Neutrophil (primary cell): ENCODE measurements around the gene GADD45GIP1.

Experiments
- H3K27ac ChIP-seq: fragments of 200-600 bp; sonication (generic); 2 replicates; pipeline ENCODE4 v1.5.1; 2016; ENCODE audit warnings: mild to moderate bottlenecking, moderate library complexity
- H3K27me3 ChIP-seq: fragments of 200-600 bp; sonication (generic); 2 replicates; pipeline ENCODE4 v1.6.0; 2016; ENCODE audit warnings: mild to moderate bottlenecking
- H3K36me3 ChIP-seq: fragments of 200-600 bp; sonication (generic); 2 replicates; pipeline ENCODE4 v1.5.1; 2017
- H3K4me1 ChIP-seq, 2 experiments: fragments of 200-600 bp in 1 of 2; sonication (generic) in 1 of 2; 1 replicate in 1 of 2; 2 replicates in 1 of 2; pipeline versions ENCODE4 v1.5.1 to v1.6.1; 2013 to 2016; ENCODE audit warnings: low read depth in 1 of 2, low read length in 1 of 2, mild to moderate bottlenecking in 1 of 2, moderate library complexity in 1 of 2; ENCODE audit not compliant: control insufficient read depth in 1 of 2, insufficient read depth in 1 of 2
- H3K4me3 ChIP-seq, 2 experiments: fragments of 200-600 bp in 1 of 2; sonication (generic) in 1 of 2; 1 replicate in 1 of 2; 2 replicates in 1 of 2; pipeline ENCODE4 v1.5.1; 2013 to 2016; ENCODE audit warnings: low read depth in 1 of 2, low read length in 1 of 2, mild to moderate bottlenecking in 1 of 2, moderate library complexity in 1 of 2
- H3K9me3 ChIP-seq: fragments of 200-600 bp; sonication (generic); 2 replicates; pipeline ENCODE4 v1.5.1; 2016
- TF ChIP-seq, protein P1 (sequence below): fragments of 200-600 bp; sonication (generic); IDR thresholded peaks from 2 replicates; pipeline ENCODE4 v1.5.1; 2016; ENCODE audit warnings: antibody characterized with exemption

The GADD45GIP1 gene

DNA sequence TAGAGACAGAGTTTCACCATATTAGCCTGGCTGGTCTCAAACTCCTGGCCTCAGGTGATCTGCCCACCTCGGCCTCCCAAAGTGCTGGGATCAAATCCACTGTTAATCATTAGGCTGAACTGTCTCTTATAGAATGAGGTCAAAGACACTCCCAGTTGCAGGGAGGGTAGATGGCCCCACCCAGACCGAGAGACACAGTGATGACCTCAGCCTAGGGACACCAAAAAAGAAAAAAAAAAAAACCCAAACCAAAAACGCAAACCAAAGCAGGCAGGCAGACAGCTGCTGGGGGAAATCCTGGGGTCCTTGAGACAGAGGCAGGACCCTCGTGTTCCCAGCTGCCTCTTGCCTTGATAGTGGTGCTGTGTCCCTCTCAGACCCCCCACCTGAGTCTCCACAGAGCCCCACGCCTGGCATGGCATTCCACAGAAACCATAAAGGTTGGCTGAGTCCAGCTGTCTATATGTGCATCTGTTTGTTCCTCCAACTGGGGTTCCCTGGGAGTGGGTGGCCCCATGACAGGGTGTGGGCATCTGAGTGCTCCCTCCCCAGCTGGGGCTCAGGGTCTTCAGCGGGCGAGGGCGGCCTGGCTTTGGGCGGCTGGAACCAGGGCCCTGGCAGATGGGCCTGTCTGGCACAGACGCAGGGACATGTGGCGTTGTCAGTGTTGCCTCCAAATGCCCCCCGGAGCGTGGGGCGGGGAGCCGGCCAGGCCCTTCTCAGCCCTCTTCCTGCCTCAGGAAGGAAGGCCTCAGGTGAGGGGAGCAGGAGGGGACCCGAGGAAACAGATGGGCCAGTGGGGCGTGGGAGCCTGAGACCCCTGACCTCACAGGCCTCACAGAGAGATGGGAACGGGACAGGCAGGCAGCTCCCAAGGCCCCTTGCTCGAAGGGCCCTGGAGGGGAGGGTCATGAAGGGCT is 17.5 kb upstream of the GADD45GIP1 start:
- TF ChIP-seq, protein P1, sequence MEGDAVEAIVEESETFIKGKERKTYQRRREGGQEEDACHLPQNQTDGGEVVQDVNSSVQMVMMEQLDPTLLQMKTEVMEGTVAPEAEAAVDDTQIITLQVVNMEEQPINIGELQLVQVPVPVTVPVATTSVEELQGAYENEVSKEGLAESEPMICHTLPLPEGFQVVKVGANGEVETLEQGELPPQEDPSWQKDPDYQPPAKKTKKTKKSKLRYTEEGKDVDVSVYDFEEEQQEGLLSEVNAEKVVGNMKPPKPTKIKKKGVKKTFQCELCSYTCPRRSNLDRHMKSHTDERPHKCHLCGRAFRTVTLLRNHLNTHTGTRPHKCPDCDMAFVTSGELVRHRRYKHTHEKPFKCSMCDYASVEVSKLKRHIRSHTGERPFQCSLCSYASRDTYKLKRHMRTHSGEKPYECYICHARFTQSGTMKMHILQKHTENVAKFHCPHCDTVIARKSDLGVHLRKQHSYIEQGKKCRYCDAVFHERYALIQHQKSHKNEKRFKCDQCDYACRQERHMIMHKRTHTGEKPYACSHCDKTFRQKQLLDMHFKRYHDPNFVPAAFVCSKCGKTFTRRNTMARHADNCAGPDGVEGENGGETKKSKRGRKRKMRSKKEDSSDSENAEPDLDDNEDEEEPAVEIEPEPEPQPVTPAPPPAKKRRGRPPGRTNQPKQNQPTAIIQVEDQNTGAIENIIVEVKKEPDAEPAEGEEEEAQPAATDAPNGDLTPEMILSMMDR, result no peak
- H3K27ac ChIP-seq, result no peak overlapping the region

DNA sequence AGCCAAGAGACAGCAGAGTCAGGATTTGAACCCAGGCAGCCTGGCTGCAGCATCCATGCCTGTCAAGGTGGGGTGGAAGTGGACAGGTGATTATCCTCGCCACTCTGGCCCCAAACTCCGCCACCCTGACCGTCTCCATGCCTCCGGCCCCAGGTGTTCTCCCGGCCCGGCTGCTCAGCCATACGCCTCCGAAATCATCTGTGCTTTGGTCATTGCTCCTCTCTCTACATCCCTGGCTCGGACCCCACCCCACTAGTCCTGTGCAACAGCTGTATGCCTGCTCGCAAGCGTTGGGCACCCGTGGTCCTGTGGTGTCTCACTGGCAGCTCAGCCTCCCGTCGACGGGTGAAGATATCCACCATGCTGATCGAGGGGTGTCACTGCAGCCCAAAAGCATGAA is 16.2 kb upstream of the GADD45GIP1 start:
- Histone ChIP-seq H3K27ac (no peak overlapping the region), H3K36me3 (no peaks in the 10 kb centered on the region), H3K27me3 (peaks cover 10% of the 10 kb centered on the region), H3K9me3 (no peaks in the 10 kb centered on the region), H3K4me3 (no peak overlapping the region), H3K4me1 (no peaks in the 10 kb centered on the region)
- TF ChIP-seq, protein P1, result no peak

More for the DNA sequence above, 17.5 kb upstream of the GADD45GIP1 start:
- Histone ChIP-seq H3K27me3 (peaks cover 10% of the 10 kb centered on the region), H3K36me3 (no peaks in the 10 kb centered on the region), H3K4me3 (no peak overlapping the region), H3K9me3 (no peaks in the 10 kb centered on the region), H3K4me1 (no peaks in the 10 kb centered on the region)

DNA sequence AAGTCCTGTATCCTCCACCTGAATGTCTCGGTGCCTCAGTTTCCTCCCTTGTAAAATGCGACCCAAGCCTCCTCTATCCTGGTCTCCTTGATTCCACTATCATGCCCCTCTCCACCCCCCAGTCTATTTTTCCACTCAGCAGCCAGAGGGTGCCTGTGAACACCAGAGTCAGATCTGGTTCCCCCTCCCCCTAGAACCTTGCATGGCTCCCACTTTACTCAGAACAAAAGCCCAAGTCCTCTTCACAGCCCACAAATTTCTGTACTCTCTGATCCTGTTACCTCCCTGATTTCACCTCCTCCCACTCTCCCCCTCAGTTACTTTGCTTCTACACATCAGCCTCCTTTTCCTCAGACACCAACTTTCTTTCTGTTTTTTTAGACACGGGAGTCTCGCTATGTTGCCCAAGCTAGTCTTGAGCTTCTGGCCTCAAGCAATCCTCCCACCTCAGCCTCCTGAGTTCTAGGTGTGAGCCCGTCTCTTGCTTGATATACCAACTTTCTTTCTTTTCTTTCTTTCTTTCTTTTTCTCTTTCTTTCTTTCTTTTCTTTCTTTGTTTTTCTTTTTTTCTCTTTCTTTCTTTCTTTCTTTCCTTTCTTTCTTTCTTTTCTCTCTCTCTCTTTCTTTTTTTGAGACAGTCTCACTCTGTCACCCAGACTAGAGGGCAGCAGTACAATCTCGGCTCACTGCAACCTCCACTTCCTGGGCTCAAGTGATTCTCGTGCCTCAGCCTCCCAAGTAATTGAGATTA is 13.2 kb upstream of the GADD45GIP1 start:
- Histone ChIP-seq H3K4me1 (peaks cover 3% of the 10 kb centered on the region in 2 experiments), H3K4me3 (no peak overlapping the region), H3K9me3 (no peaks in the 10 kb centered on the region), H3K27ac (no peak overlapping the region), H3K27me3 (peaks cover 8% of the 10 kb centered on the region), H3K36me3 (no peaks in the 10 kb centered on the region)
- TF ChIP-seq, protein P1, result no peak

DNA sequence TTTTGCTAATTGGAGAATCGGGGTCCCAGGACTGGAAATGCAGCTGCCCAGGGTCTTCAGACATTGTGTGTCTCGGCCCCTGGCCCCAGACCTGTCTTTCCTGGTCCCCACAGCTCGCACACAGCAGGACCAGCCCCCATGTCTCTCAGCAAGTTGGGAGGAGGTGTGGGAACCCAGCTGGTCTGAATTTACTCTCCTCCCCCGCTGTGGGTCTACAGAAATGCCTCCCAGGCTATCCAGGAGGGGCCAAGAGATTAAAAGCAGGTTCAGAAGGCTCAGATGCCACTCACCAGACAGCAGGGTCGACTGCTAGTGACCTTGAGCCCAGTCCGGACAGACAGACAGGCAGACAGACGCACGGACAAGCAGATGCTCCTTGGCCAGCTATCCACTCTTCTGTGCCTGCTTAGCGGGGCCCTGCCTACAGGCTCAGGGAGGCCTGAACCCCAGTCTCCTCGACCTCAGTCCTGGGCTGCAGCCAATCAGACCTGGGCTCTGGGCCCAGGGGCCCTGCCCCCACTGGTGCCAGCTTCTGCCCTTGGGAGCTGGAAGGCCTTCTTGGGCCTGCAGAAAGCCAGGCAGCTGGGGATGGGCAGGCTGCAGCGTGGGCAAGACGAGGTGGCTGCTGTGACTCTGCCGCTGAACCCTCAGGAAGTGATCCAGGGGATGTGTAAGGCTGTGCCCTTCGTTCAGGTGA is 12.4 kb upstream of the GADD45GIP1 start, which contains the start of gene DAND5:
DAND5 (plus strand) TSS at position 285 of the 697 bp plus-strand sequence; CDS start at position 370, 85 bp downstream.
- Histone ChIP-seq H3K9me3 (no peaks in the 10 kb centered on the region), H3K27ac (no peak within 1 kb of the TSS), H3K4me3 (no peak within 1 kb of the TSS), H3K36me3 (no peaks in the 10 kb centered on the region), H3K4me1 (peaks cover 7 to 8% of the 10 kb centered on the region in 2 experiments), H3K27me3 (no peaks in the 10 kb centered on the region)
- TF ChIP-seq, protein P1, result no peak

DNA sequence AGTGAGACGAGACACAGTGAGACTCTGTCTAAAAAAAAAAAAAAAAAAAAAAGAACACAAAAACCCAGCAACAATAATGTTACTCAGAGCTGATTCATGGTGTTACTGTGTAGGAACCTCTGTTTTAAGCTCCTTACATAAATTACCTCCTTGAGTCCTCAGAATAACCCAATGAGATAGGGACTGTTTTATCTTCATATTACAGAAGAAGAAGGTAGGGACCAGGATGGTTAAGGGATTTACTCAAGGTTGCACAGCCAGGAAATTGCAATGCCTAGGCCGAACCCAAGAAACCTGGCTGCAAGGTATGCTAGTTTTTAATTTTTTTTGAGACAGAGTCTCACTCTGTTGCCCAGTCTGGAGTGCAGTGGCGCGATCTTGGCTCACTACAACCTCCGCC is 10.9 kb upstream of the GADD45GIP1 start:
- Histone ChIP-seq H3K9me3 (no peaks in the 10 kb centered on the region), H3K36me3 (no peaks in the 10 kb centered on the region), H3K27me3 (no peaks in the 10 kb centered on the region), H3K4me3 (no peak overlapping the region), H3K4me1 (peaks cover 7 to 8% of the 10 kb centered on the region in 2 experiments), H3K27ac (no peak overlapping the region)
- TF ChIP-seq, protein P1, result no peak
